ENCODE measurements around the gene ERGIC3. TPM values are rescaled to one million over a fixed set of nuclear protein-coding genes. Genes with fewer than 3 reads are reported as not detected.

Gene ERGIC3
- polyA plus RNA-seq, 2 of the 4 experiments (the other 2 are of a cell fraction): 239 to 343 TPM

GRCh38 chr20:35571555-35571954 is 29.7 kb downstream of the ERGIC3 start (continued):
- no peak for TF ChIP-seq ZNF302 (CRISPR knock-in tag; IDR thresholded peaks at IDR 0.05)
- TF ChIP-seq ZFP36 (IDR thresholded peaks at IDR 0.05; ENCODE audit: borderline replicate concordance, partially characterized antibody): no peak
- no peak for TF ChIP-seq RAD21 (conservative IDR thresholded peaks at IDR 0.05 in 1 of 2, IDR thresholded peaks at IDR 0.05 in 1 of 2)
- TF ChIP-seq HOXA7 (CRISPR knock-in tag; IDR thresholded peaks at IDR 0.05): no peak

- ATAC-seq: no peak
- CTCF ChIA-PET: interaction anchor here (1.5 kb wide), 1 partner anchor 11 kb away, joined by 4 read pairs; no protein-coding TSS in a partner anchor
Measured at GRCh38 chr20:35572838-35573237, 31.0 kb downstream of the ERGIC3 start.

GRCh38 chr20:35575958-35576357 is 34.1 kb downstream of the ERGIC3 start:
- TF ChIP-seq CTCF (IDR thresholded peaks at IDR 0.05) (no peak), FOSL2 (IDR thresholded peaks at IDR 0.05) (no peak), FOSL2 (CRISPR knock-in tag; IDR thresholded peaks at IDR 0.05) (no peak), HDAC2 (IDR thresholded peaks at IDR 0.05) (no peak), HEYL (CRISPR knock-in tag; IDR thresholded peaks at IDR 0.05) (no peak), CHD2 (IDR thresholded peaks at IDR 0.05; ENCODE audit: low read length, partially characterized antibody) (no peak), PHF8 (IDR thresholded peaks at IDR 0.05; ENCODE audit: borderline replicate concordance, low read depth) (no peak), HOXA7 (CRISPR knock-in tag; IDR thresholded peaks at IDR 0.05) (no peak), EHF (CRISPR knock-in tag; IDR thresholded peaks at IDR 0.05) (no peak), BHLHE40 (IDR thresholded peaks at IDR 0.05; ENCODE audit: low read depth, low read length) (no peak), POLR2AphosphoS2 (conservative IDR thresholded peaks at IDR 0.05; ENCODE audit: low read length) (no peak), GATA3 (IDR thresholded peaks at IDR 0.05; ENCODE audit: borderline replicate concordance) (no peak), NPAS2 (CRISPR knock-in tag; IDR thresholded peaks at IDR 0.05; ENCODE audit: borderline replicate concordance) (no peak), CBX8 (IDR thresholded peaks at IDR 0.05) (no peak), TFCP2L1 (CRISPR knock-in tag; IDR thresholded peaks at IDR 0.05) (no peak), RFX5 (IDR thresholded peaks at IDR 0.05) (no peak), MAZ (IDR thresholded peaks at IDR 0.05; ENCODE audit: borderline replicate concordance, low read depth, low read length) (no peak), SREBF2 (IDR thresholded peaks at IDR 0.05) (no peak), JUN (IDR thresholded peaks at IDR 0.05) (no peak), SMC3 (IDR thresholded peaks at IDR 0.05) (no peak), HES2 (IDR thresholded peaks at IDR 0.05) (no peak)
- DNase-seq (ENCODE audit: low read depth in 1 of 2, low spot score in 1 of 2) (no peak), FAIRE-seq (no peak), ATAC-seq (no peak)
- H3K4me3 ChIP-seq: no peak overlapping the region
- ChIA-PET CTCF (interaction anchor here (1.4 kb wide), 1 partner anchor 9 kb away, joined by 3 read pairs; no protein-coding TSS in a partner anchor), POLR2A (no interaction called here)
- H3K4me1 ChIP-seq: 0 out of 3 replicates have a peak, but pooled peaks cover 4% of the 10 kb centered on the region
- H3K9me3 ChIP-seq: peaks cover 18% of the 10 kb centered on the region; the same call in 2 of the 3 replicates
- WGBS (ENCODE audit: missing lambda C conversion rate): 41% methylated on average over 4 of the region's 4 CpGs
- H3K4me2 ChIP-seq: no peak overlapping the region
- H3K27ac ChIP-seq: no peak overlapping the region

More at GRCh38 chr20:35572838-35573237, 31.0 kb downstream of the ERGIC3 start:
- FAIRE-seq (no peak), DNase-seq (ENCODE audit: low read depth in 1 of 2, low spot score in 1 of 2) (no peak)
- Histone ChIP-seq H3K27ac (no peak overlapping the region), H3K4me1 (no peaks in the 10 kb centered on the region), H3K4me3 (no peak overlapping the region), H3K9me3 (peaks cover 18% of the 10 kb centered on the region; the same call in 2 of the 3 replicates), H3K4me2 (no peak overlapping the region)
- POLR2A ChIA-PET: no interaction called here
- TF ChIP-seq HOXB5 (CRISPR knock-in tag; IDR thresholded peaks at IDR 0.05) (no peak), RFX5 (IDR thresholded peaks at IDR 0.05) (no peak), HDAC2 (IDR thresholded peaks at IDR 0.05) (no peak)
- WGBS (ENCODE audit: missing lambda C conversion rate): 65% methylated on average over 4 of the region's 4 CpGs

All from A549 (cell line).